Right cardiac atrium (tissue), 5 donors: Measurements from ENCODE around the gene FCF1. TPM values are rescaled to one million over a fixed set of nuclear protein-coding genes. Genes with fewer than 3 reads are reported as not detected.

Experiments
- ATAC-seq, 2 donors: fragments of 200-7000 bp; cut with Tn5 transposase; one replicate each; pipeline versions ENCODE4 v1.8.0 to v1.9.1; 2020; ENCODE audit warnings: moderate library complexity in 2 of 2, mild to moderate bottlenecking in 1 of 2
- DNase-seq, 3 donors: peaks; one replicate each; pipeline ENCODE4 v3.0.0-alpha.2; 2020
- H3K27ac ChIP-seq: one replicate; pipeline ENCODE4 v1.5.1; 2013; ENCODE audit warnings: mild to moderate bottlenecking, low read length, control low read depth, moderate library complexity
- H3K27me3 ChIP-seq: one replicate; pipeline ENCODE4 v1.6.1; 2013; ENCODE audit not compliant: control insufficient read depth, insufficient read depth
- H3K4me1 ChIP-seq: one replicate; pipeline ENCODE4 v1.6.1; 2013; ENCODE audit warnings: low read length; ENCODE audit not compliant: control insufficient read depth, insufficient read depth
- H3K4me3 ChIP-seq: one replicate; pipeline ENCODE4 v1.5.1; 2013; ENCODE audit warnings: low read length, control low read depth
- H3K9me3 ChIP-seq: one replicate; pipeline ENCODE4 v1.6.1; 2013; ENCODE audit warnings: low read length; ENCODE audit not compliant: control insufficient read depth
- WGBS: extraction: QIAGEN DNeasy Blood & Tissue Kit; methylation state at CpG from one replicate; pipeline ENCODE4 v1.1.7; 2013; 5-methylcytosine and 5-hydroxymethylcytosine counted together
- intact Hi-C, 4 donors: fragments of 100-400 bp; cut with DNase I; formaldehyde crosslinking; loops; one replicate each; pipeline versions ENCODE4 v1.11.0 to v1.14.0; 2022 to 2023
- long read RNA-seq, 4 donors: library from polyadenylated mRNA; unstranded; transcript quantifications; one replicate each; pipeline ENCODE4 v2.0.0, GENCODE V29; 2020 to 2021
- polyA plus RNA-seq: library from polyadenylated mRNA; stranded (reverse); fragments of 200-250 nt; gene quantifications from one replicate; pipeline ENCODE4 v1.2.3, GENCODE V29; 2013
- total RNA-seq, 4 donors: library from RNA; stranded (reverse); fragmentation: NEBNext Ultra II Directional; extraction: Animal tissue kit (Norgen Biotek cat#: 25700); gene quantifications; one replicate each; pipeline ENCODE4 v1.2.1, GENCODE V29; 2021
- donor health status: healthy with polysubstance abuse.
- donor health status: DM: no; HTN: yes; CAD: no.
- donor health status: DM: no; HTN: no; CAD: no.
- donor health status: DM: no; HTN: yes; CAD: no; lungs with severe emphysema.
- donor health status: DM: yes; HTN: yes; CAD: no.

Gene FCF1, protein sequence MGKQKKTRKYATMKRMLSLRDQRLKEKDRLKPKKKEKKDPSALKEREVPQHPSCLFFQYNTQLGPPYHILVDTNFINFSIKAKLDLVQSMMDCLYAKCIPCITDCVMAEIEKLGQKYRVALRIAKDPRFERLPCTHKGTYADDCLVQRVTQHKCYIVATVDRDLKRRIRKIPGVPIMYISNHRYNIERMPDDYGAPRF
- total RNA-seq (10 to 100 TPM; 29.3 to 38.8 (median 38.1) TPM), polyA plus RNA-seq (13.7 TPM)
- long read RNA-seq, donor 1, full-length matches to known transcripts, result 6 of 12 reads
- long read RNA-seq, donor 1, partial matches to known transcripts, result 1 of 12 reads
- long read RNA-seq, donor 1, other reads (novel, unspliced or antisense), result 5 of 12 reads
- long read RNA-seq, donor 2, full-length matches to known transcripts, result 1 of 1 reads
- long read RNA-seq, donor 2, partial matches to known transcripts, result 0 of 1 reads
- long read RNA-seq, donor 2, other reads (novel, unspliced or antisense), result 0 of 1 reads
- long read RNA-seq, donor 3, partial matches to known transcripts, result 2 of 3 reads
- long read RNA-seq, donor 3, other reads (novel, unspliced or antisense), result 1 of 3 reads
- long read RNA-seq, donor 4, full-length matches to known transcripts, result 2 of 5 reads
- long read RNA-seq, donor 4, partial matches to known transcripts, result 1 of 5 reads
- long read RNA-seq, donor 4, other reads (novel, unspliced or antisense), result 2 of 5 reads

DNA sequence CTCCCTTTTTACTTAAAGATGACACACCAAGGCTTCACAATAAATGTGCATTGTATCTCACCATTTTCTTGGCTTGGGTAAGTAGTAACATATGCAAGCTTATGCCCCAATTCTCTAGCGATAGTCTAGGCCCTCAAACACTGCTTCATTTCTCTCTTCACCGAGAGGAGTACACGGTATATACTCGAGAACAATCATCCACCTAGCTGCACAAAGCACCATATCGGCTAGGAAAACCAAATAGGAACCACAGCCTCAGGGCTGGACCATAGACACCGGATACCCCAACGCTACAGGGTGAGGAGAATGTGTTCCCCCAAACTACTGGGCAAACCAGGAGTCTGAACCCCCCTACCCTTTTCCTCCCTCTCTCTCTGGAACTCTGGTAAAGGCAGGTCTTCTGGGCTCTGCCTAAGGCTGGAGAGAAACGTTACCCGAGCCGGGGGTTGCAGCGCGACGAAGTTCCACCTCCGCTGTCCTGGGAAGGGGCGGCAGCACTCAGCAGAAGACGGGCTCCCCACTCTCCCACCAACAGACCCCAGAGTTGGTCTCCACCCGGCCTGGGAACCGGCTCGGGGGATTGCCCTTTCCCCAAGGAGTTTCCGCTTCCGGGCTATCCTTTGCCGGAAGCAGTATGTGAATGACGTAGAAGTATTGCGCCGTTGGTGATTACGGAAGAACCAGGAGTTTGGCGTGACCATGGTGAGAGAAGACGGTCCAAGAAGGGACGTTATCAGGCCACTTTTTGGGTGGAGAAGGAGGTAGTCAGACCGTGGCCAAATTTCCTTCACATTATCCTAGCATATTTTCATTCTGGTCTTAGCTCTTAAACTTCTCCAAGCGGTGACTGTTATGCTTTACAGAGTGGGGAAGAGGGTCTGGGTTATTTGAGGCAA lies at the start of gene FCF1, which contains the start of gene AREL1:
Gene FCF1, plus strand, starts transcription at position 646 of the 896 bp plus-strand sequence. Its CDS starts 54 bp downstream, at position 700.
Gene AREL1, minus strand, starts transcription at position 582 of the 896 bp plus-strand sequence. CDS start 27,465 bp downstream, outside the sequence.
- Histone ChIP-seq H3K9me3 (no peaks in the 10 kb centered on the region), H3K27ac (peak within 1 kb of the TSS; percentile 76), H3K4me3 (peak within 1 kb of the TSS; percentile 100), H3K27me3 (no peaks in the 10 kb centered on the region), H3K4me1 (no peaks in the 10 kb centered on the region)
- DNase-seq (peak; percentile 77 to 88 (median 86)), ATAC-seq (peak; percentile 98 to 99)
- WGBS, result under 1% methylated on average over 31 of the region's 31 CpGs
- intact Hi-C loops, result loop anchor here in 1 of 4 donors (10.0 kb wide), 1 partner anchor 98 kb away; the partner anchor contains the start of gene LTBP2

DNA sequence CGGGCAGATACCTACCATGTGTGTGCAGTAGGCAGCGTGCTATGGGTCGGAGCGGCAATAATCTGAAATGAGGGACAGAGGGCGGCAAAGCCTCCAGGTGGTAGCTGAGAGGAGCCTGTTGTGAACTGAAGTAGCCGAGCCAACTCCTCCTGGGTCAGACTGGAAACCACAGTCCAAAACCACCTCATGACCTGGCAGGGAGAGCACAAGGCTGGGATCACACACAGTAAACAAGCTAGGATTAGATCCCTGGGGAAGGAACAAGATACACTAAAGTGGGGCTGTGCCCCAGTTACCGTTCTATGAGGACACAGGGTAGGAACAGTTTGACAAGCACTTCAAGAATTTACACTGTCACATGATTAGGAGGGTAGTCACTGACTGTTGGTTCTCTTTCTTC lies 49.1 kb upstream of the FCF1 start:
- 89% methylated on average over 7 of the region's 7 CpGs for WGBS
- intact Hi-C loops, result loop anchor here in 1 of 4 donors (5.0 kb wide), 1 partner anchor 47 kb away; no protein-coding TSS in a partner anchor

DNA sequence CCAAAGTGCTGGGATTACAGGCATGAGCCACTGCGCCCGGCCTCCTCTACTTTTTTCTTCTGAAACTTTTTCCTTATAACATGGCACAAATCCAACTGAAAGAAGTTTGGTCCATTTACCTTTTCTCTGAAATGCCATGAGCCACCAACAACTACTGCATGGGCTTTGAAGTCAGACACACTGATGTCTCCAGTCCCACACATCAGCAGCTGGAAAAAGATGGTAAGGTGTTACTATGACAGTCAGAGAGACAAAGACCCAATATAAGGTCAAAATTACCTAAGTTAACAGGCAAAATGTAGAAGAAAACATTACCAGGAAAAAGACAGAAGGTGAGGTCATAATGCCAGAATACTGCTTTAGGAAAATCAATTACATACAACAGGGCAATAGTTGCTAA lies 48.2 kb upstream of the FCF1 start:
- intact Hi-C loops, result loop anchor here in 1 of 4 donors (5.0 kb wide), 1 partner anchor 47 kb away; no protein-coding TSS in a partner anchor
- no peak for ATAC-seq
- H3K4me1 ChIP-seq, result peaks cover 9% of the 10 kb centered on the region
- WGBS, result 99% methylated on average over 2 of the region's 2 CpGs
- no peaks in the 10 kb centered on the region for H3K27me3 ChIP-seq
- no peak for DNase-seq
- H3K9me3 ChIP-seq, result no peaks in the 10 kb centered on the region
- H3K27ac ChIP-seq, result no peak overlapping the region
- H3K4me3 ChIP-seq, result no peak overlapping the region

More for the DNA sequence above, 49.1 kb upstream of the FCF1 start:
- Histone ChIP-seq H3K4me3 (no peak overlapping the region), H3K27me3 (no peaks in the 10 kb centered on the region), H3K4me1 (peaks cover 9% of the 10 kb centered on the region), H3K9me3 (no peaks in the 10 kb centered on the region), H3K27ac (peak overlapping the region; percentile 66)
- DNase-seq (no peak), ATAC-seq (peak; percentile 12 to 39)

DNA sequence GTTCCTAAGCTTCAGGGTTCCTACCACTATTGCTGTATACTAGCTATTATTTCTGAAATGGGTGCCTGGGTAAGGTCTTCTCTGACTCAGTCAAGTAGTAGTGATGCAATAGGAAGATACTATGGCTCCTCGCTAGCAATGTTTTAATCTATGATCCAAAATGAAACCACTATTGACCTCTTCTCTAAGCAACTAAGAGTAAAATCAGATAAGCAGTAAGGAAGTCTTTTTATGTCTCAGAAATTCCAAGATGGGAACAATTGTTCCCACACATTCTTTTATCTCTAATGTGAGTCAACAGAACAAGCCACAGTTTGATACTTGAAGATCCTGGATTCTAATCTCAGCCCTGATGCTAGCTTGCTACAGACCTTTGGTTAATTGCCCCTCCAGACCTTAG lies 45.2 kb upstream of the FCF1 start:
- Histone ChIP-seq H3K27ac (no peak overlapping the region), H3K4me1 (peaks cover 8% of the 10 kb centered on the region), H3K27me3 (no peaks in the 10 kb centered on the region), H3K4me3 (no peak overlapping the region), H3K9me3 (no peaks in the 10 kb centered on the region)
- WGBS, result 91% methylated on average over 1 of the region's 1 CpG
- no peak for DNase-seq
- ATAC-seq, result no peak
- intact Hi-C loops, result no loop called here

DNA sequence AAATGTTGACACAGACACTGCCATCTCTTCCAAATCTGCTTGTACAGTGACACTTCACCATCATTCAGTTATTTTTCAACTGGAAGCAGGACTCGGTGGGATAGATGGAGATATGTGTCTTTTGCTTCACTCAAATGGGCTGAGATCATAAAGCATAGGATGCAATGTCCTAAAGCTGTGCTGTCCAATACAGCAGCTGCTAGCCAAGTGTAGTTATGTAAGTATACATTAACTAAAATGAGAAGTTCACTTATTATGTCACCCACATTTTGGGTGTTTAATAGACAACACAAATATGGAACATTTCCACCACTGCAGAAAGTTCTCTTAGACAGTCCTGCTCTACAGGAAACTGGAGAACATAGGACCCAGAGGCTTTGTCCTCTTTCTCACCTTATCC lies 43.7 kb upstream of the FCF1 start:
- no peak overlapping the region for H3K4me3 ChIP-seq

DNA sequence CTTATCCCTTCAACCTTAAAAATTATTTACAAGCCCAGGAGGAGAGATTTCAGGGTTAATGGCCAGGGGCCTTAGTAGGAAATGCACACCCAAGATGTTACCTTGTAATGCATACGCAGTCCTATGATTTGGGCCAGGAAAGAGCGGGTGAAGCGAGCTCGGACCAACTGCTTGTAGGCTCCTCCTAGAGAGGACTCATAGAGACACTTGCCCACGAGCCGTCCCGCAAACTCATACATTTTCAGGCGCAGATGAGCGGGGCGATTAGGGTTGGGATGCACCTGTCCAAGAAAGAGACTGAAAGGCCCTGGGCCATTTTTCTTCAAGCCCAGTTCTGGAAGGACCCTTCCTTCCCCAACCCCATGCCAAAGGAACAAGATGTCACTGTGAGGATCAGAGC lies 43.1 kb upstream of the FCF1 start:
- 97% methylated on average over 10 of the region's 10 CpGs for WGBS
- Histone ChIP-seq H3K27ac (no peak overlapping the region), H3K9me3 (no peaks in the 10 kb centered on the region), H3K4me1 (no peaks in the 10 kb centered on the region), H3K4me3 (no peak overlapping the region), H3K27me3 (no peaks in the 10 kb centered on the region)
- intact Hi-C loops, result no loop called here
- DNase-seq (peak in 1 of 3 donors; percentile 34), ATAC-seq (no peak)

More for the DNA sequence above, 43.7 kb upstream of the FCF1 start:
- no peak overlapping the region for H3K27ac ChIP-seq
- no peaks in the 10 kb centered on the region for H3K27me3 ChIP-seq
- DNase-seq, result no peak
- WGBS, result 89% methylated on average over 1 of the region's 1 CpG
- H3K4me1 ChIP-seq, result no peaks in the 10 kb centered on the region
- no peak for ATAC-seq
- intact Hi-C loops, result no loop called here
- no peaks in the 10 kb centered on the region for H3K9me3 ChIP-seq

DNA sequence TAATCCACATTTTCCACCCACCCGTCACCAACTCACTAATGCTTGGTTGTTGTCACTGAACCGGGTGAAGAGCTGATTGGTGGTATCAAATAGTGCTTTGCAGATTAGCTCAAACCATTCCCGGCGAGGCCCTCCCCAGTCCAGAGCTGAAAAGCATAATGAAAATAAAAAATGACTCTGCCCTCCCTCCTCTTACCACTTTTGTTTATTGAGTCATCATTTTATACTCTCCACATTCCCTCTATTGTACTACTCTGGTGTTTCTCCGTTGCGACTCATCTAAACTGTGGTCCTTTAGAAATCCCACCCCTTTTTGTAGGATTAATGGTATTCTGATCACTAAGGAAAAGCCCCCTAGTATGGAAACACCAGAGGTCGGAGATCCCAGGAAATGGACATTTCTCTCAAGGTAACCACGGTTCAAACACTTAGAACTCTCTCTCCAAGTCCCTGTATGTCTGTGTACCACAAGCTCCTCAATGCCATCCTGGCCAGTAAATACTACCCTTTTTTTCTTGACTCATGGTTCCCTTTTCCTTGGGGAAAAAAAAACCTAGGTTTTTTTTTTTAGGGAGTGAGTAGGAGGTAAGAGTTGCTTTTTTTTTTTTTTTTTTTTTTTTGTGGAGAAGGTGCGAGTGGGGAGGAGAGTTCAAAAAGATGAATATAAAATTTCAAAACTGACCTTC lies 42.1 kb upstream of the FCF1 start:
- Histone ChIP-seq H3K27ac (no peak overlapping the region), H3K9me3 (no peaks in the 10 kb centered on the region), H3K27me3 (no peaks in the 10 kb centered on the region), H3K4me3 (no peak overlapping the region), H3K4me1 (no peaks in the 10 kb centered on the region)
- ATAC-seq (no peak), DNase-seq (no peak)
- WGBS, result 83% methylated on average over 9 of the region's 9 CpGs
- intact Hi-C loops, result no loop called here

DNA sequence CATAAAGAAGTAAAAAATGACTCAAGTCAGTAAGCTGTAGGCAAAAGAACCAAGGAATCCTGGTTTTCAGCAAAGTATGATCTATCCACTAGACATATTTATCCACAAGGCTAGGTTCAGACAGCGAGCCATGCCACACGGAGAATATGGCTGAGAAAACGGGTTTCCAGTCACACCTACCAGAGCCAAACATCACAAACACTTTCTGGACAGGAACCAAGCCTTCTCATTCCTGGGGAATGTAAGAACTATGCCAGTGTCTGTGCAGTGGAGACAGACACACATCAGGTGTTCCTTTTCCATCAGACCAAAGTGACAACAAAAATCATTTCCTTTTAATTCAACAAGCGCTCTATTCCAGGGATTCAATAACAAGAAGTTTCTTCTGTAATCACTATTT lies 41.2 kb upstream of the FCF1 start:
- intact Hi-C loops, result no loop called here
- H3K4me3 ChIP-seq, result no peak overlapping the region
- WGBS, result 57% methylated on average over 4 of the region's 4 CpGs
- no peaks in the 10 kb centered on the region for H3K9me3 ChIP-seq
- H3K4me1 ChIP-seq, result no peaks in the 10 kb centered on the region
- no peak overlapping the region for H3K27ac ChIP-seq
- DNase-seq (peak in 1 of 3 donors; percentile 48), ATAC-seq (peak in 1 of 2 donors; percentile 43)
- no peaks in the 10 kb centered on the region for H3K27me3 ChIP-seq

DNA sequence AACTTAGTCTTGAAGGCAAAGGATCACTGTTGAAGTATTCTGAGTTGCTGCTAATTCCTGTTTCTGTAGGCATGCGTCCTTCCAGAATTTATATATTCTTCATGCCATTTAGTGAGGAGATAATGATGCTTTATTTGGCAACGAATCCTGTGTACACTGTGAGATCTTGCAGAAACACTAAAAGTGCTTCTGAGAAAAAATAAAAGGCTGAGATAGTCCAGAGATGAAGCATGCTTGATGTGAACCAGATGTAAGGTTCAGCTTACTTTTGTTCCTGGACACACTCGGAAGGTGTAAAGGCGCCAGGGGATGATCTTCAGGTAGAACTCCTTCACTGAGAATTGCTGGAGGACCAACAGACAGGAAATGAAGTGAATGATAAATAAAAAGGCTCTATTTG lies 39.2 kb upstream of the FCF1 start:
- no peaks in the 10 kb centered on the region for H3K9me3 ChIP-seq
- no peak overlapping the region for H3K27ac ChIP-seq
- no peaks in the 10 kb centered on the region for H3K27me3 ChIP-seq
- DNase-seq, result no peak
- 83% methylated on average over 4 of the region's 4 CpGs for WGBS
- no peak overlapping the region for H3K4me3 ChIP-seq
- no peak for ATAC-seq
- intact Hi-C loops, result no loop called here
- H3K4me1 ChIP-seq, result no peaks in the 10 kb centered on the region

DNA sequence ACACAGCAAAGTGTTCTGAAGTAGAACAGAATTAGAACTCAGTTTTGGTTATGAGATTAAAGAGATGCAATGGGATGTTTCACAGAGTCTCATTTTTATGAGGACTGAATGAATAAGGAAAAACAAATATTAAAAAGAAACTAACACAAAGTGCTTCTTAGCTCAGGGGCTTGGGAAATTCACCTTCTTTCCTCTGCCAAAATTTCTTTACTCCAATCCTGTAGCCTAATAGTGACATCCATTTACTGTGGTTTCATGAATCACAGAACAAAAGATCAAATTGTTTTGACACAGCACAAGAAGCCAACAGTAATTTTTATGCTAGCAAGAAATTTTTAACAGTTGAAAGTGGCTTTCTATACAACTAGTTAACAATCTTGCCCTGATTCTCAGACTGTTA lies 37.7 kb upstream of the FCF1 start:
- no peaks in the 10 kb centered on the region for H3K4me1 ChIP-seq
- H3K9me3 ChIP-seq, result no peaks in the 10 kb centered on the region
- no peaks in the 10 kb centered on the region for H3K27me3 ChIP-seq
- no peak overlapping the region for H3K4me3 ChIP-seq
- intact Hi-C loops, result no loop called here
- no peak for ATAC-seq
- no peak overlapping the region for H3K27ac ChIP-seq
- DNase-seq, result no peak
